ENCODE results near the gene ZFP14.
"Not testable (repeated sequence)": the region's sequence is repeated elsewhere in the genome, so short reads cannot be mapped to it uniquely, and the experiment has no call there.

ZFP14 gene

DNA sequence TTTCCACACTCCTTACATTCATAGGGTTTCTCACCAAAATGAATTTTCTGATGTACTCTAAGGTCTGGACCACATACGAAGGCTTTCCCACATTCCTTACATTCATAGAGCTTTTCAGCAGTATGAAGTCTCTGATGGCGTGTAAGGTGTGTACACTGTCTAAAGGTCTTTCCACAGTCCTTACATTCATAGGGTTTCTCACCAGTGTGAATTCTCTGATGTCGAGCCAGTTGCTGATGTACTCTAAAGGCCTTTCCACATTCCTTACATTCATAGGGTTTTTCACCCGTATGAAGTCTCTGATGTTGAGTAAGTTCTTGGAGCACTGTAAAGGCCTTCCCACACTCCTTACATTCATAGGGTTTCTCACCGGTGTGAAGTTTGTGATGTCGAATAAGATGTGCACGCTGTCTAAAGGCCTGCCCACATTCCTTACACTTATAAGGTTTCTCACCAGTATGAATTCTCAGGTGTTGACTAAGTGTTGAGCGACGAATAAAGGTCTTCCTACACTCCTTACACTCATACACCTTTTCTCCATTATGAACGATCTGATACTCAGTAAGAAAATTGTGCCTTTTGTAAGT is 38.1 kb downstream of the ZFP14 start:
- TF ChIP-seq, protein P1, sequence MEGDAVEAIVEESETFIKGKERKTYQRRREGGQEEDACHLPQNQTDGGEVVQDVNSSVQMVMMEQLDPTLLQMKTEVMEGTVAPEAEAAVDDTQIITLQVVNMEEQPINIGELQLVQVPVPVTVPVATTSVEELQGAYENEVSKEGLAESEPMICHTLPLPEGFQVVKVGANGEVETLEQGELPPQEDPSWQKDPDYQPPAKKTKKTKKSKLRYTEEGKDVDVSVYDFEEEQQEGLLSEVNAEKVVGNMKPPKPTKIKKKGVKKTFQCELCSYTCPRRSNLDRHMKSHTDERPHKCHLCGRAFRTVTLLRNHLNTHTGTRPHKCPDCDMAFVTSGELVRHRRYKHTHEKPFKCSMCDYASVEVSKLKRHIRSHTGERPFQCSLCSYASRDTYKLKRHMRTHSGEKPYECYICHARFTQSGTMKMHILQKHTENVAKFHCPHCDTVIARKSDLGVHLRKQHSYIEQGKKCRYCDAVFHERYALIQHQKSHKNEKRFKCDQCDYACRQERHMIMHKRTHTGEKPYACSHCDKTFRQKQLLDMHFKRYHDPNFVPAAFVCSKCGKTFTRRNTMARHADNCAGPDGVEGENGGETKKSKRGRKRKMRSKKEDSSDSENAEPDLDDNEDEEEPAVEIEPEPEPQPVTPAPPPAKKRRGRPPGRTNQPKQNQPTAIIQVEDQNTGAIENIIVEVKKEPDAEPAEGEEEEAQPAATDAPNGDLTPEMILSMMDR (IDR thresholded peaks at IDR 0.05; ENCODE audit: borderline replicate concordance, control extremely low read depth, extremely low read depth, insufficient read depth, missing control alignments): no peak
- DNase-seq (ENCODE audit: low spot score): no peak
- in situ Hi-C loops (cut with MboI; ENCODE audit: low sequenced_read_pairs, unreplicated experiment): no loop called here

DNA sequence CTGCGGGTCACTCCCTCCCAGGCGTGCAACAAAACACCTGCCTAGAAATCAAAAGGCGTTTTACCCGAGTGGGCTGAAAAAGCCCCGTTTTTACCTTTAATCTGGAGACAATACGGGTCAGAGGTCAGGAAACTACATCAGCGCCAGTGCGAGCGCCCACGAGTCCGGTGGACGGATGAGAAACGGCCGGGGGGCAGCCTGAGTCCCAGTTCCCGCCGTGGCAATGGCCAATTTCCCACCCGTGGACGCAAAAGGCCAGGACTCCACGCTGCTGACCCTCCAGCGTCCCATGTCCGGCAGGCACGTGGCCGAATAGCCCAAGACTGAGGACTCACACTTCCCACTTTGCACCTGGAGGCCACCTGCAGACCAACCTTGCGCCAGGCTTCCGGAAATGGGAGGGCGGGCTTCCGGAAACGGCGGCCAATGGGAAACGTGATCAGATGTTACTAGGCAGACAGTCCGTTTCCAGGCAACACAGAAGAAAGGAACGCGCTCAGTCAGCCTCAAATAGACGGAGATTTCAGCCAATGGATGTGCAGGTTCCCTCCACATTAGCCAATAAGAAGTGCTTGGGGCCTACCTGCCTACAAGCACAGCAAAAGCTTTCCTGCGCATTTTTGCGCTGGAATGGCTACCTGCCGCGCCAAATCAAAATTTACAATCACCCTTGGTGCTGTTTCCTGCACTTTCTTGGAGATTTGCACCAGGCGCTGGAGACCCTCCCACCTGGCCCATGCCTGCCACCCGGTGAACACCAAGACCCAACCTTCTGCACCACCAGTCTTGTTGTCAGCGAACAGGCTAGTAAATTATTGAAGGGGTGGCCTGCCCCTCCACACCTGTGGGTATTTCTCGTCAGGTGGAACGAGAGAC is 47.4 kb downstream of the ZFP14 start:
- TF ChIP-seq, protein P1 (IDR thresholded peaks at IDR 0.05; ENCODE audit: borderline replicate concordance, control extremely low read depth, extremely low read depth, insufficient read depth, missing control alignments): no peak
- in situ Hi-C loops (cut with MboI; ENCODE audit: low sequenced_read_pairs, unreplicated experiment): no loop called here
- peak; percentile 87 for DNase-seq (ENCODE audit: low spot score)

DNA sequence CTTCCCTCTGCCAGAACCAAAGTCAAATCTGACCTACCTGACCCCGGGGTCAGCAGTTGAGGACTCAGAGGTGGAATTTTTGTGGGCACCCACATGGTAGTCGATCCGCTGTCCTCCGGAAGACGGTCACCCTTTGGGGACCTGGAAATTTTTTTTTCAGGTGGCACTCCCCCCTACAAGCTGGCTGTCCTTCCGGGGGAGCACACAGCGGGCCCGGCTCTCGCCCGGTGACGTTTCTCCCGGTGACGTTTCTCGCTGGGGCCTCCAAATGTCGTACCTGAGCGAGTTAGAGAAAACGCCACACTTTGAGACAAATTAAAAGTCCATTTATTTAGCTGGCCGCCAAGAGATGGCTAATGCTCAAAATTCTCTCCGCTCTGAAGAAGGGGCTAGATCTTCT is 48.8 kb downstream of the ZFP14 start:
- DNase-seq (ENCODE audit: low spot score): no peak
- in situ Hi-C loops (cut with MboI; ENCODE audit: low sequenced_read_pairs, unreplicated experiment): no loop called here
- TF ChIP-seq, protein P1 (IDR thresholded peaks at IDR 0.05; ENCODE audit: borderline replicate concordance, control extremely low read depth, extremely low read depth, insufficient read depth, missing control alignments): no peak

DNA sequence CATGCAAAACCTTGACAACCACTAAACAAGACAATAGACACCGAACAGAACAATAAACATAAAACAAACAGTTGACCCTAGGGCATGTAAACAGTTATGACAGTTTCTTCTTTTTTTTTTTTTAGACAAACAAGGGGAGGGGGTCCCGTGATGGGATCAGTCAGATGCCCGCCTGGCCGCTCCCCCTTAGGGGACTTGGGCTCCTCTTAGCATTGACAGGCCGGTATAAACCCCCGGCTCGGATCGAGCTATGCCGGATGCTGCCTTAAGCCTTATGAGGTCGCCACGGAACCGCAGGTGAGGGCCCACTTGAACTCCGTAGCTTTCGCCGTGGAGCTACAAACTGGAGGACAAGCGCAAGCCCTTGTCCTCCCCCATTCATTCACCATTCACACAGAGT is 49.5 kb downstream of the ZFP14 start:
- in situ Hi-C loops (cut with MboI; ENCODE audit: low sequenced_read_pairs, unreplicated experiment): not testable (repeated sequence)

DNA sequence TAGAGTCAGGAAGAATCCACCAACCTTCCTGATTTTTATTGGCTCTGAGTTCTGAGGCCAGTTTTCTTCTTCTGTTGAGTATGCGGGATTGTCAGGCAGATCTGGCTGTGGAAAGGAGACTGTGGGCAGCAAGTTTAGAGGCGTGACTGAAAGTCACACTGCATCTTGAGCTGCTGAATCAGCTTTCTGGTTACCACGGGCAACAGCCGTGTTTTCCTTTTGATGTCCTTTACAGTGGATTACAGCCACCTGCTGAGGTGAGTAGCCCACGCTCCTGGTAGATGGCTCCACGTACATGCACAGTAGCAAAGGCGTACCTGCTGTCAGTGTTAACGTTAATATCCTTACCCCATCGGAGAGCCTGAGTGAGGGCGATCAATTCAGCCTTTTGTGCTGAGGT is 52.4 kb downstream of the ZFP14 start:
- in situ Hi-C loops (cut with MboI; ENCODE audit: low sequenced_read_pairs, unreplicated experiment): not testable (repeated sequence)

More for the DNA sequence above, 49.5 kb downstream of the ZFP14 start:
- DNase-seq (ENCODE audit: low spot score): not testable (repeated sequence)

DNA sequence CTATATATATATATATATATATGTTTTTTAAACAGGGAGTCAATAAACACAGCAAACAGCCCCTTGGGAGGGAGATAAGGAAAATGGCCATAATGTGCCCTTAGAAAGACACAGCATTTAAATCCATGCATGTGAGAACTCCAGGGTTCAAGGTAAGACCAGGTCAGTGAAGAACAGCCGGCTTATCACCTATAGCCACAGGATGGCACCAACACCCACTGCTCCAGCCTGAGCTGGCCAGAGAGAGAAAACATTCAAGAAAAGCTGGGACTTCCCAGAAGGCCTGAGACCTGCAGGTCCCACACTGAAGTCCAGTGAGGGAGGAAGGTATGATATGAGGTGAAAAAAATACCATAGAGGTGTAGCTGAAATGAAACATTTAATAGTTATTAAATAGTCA is 63.8 kb downstream of the ZFP14 start:
- DNase-seq (ENCODE audit: low spot score); in situ Hi-C loops (cut with MboI; ENCODE audit: low sequenced_read_pairs, unreplicated experiment): not testable (repeated sequence)

More for the DNA sequence above, 52.4 kb downstream of the ZFP14 start:
- not testable (repeated sequence) for DNase-seq (ENCODE audit: low spot score)

DNA sequence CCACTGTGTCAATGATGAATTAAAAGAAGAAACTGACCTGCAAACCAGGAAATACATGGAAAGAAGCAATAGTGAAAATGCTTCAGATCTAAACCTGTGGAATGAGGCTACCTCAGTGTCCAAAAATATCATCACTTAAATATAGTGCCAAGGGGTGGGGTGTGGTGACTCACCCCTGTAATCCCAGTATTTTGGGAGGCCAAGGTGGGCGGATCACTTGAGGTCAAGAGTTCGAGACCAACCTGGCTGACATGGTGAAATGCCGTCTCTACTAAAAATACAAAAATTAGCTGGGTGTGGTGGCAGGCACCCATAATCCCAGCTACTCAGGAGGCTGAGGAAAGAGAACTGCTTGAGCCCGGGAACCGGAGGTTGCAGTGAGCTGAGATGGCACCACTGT is 64.9 kb downstream of the ZFP14 start:
- DNase-seq (ENCODE audit: low spot score); in situ Hi-C loops (cut with MboI; ENCODE audit: low sequenced_read_pairs, unreplicated experiment): not testable (repeated sequence)

DNA sequence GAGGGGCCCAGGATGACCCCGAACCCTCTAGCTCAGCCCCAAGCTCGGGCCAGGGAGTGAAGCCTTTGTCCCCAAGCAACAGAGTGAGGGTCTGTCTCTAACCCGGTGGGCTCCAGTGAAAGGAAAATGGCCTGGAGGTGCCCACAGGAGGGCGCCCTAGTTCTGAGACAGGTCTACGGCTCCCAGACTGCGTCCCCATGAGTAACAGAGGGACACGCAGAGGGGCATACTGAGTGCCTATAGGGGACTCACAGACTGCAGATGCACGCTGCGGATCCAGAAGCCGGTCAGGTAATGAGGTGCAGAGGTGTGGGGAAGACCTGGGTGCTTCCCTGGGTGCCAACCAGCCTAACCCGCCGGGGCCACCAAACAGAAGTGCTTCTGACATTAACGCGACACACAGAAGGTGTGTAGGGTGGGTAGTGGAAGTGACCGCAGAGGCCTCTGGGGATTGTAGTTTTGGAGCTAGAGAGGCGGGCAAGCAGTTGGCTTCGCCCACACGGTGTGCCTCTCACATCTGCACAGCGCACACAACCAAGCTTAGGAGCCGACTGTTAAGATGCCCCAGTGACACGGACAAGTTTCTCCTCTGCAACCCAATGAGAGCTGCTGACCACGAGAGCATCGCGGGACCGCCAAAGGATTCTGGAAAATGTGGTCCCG is 67.8 kb downstream of the ZFP14 start:
- DNase-seq (ENCODE audit: low spot score); in situ Hi-C loops (cut with MboI; ENCODE audit: low sequenced_read_pairs, unreplicated experiment): not testable (repeated sequence)

DNA sequence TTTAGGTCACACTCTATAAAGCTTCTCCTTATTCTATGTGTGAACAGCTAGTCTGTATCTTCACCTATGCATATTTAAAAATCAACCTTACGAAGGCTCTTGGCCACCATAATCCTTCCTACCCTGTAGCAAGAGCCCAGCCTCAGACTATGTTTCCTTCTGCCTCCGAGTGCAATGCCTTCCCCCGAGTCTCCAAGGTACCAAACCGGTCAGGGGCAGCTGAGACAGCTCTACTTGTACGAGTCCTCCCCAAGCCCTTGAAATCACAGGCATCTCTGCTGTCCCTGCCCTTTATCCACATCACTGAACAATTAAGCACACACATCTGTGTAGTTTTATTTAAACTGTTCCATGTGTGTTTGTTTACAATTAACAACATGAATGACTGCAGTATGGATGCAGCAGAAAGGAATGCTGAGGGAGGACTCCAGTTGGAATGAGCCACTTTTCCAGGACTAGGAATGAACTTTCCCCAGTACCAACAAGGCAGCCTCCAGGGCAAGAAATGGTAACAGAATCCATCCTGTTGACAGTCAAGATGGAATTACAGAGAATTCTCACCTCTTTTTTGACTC is 68.5 kb downstream of the ZFP14 start:
- DNase-seq (ENCODE audit: low spot score); in situ Hi-C loops (cut with MboI; ENCODE audit: low sequenced_read_pairs, unreplicated experiment): not testable (repeated sequence)

DNA sequence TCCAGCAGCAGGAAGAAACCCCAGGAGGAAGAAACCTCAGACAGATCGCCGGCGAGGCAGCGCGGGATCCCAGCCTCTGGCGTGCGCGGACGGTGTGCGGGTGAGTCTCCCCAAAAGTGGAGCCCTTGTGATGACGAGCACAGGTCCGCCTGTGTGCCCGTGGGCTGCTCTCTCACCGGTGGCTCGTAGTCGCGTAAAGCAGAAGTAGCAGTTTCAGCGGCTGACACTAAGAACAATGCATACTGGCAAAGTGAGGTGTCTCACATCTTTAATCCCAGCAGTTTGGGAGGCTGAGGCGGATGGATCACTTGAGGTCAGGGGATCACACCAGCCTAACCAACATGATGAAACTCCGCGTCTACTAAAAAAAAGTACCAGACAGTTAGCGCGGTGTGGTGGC is 69.2 kb downstream of the ZFP14 start:
- DNase-seq (ENCODE audit: low spot score); in situ Hi-C loops (cut with MboI; ENCODE audit: low sequenced_read_pairs, unreplicated experiment): not testable (repeated sequence)

DNA sequence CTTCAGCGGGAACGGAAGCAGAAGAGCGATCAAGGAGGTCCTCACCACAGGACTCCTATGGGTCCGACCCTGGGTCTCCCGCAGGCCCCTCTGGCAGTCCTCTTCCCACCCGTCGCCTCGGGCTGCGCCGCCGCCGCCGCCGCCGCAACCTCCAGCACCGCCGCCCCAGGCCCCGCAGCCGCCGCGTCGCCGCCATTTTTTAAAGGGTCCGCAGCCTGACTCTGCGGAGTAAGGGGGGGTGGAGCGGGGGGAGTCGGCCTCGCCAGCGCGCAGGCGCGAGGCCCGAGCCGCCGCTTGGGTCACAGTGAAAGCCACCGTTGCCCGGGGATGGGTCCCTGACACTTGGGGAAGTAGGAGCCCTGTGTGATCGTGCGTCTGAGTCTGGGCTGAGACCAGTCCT is 69.7 kb downstream of the ZFP14 start:
- in situ Hi-C loops (cut with MboI; ENCODE audit: low sequenced_read_pairs, unreplicated experiment); DNase-seq (ENCODE audit: low spot score): not testable (repeated sequence)

DNA sequence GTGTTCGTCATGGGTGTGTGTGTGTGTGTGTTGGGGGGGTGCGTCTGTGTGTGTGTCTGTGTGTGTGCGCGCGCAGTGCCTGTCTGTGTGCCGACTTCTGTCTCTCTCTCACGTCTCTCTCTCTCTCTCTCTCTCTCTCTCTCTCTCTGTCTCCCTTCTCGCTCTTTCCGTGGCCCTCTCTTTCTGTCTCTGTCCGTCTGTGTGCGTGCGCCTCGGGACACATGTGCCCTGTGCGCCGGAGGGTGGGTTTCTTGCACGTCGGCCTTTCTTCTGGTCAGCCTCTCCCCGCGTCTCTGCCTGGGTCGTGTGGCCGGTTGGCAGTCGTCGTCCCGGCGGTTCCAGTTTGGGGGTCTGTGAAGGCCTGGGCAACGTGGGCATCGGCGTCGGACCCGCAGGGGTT is 86.7 kb downstream of the ZFP14 start:
- in situ Hi-C loops (cut with MboI; ENCODE audit: low sequenced_read_pairs, unreplicated experiment); DNase-seq (ENCODE audit: low spot score): not testable (repeated sequence)
